Measurements from ENCODE around the gene ITSN1.

Gene ITSN1

GRCh38 chr21:33940164-33940880 lies 298.0 kb downstream of the ITSN1 start:
- no peak for ATAC-seq (replicated peaks)
- peaks cover 31 to 53% of the 10 kb centered on the region in 2 donors for H3K4me1 Mint-ChIP-seq (ENCODE audit: low read depth in 2 of 2)
- H3K27ac Mint-ChIP-seq: peak overlapping the region; percentile 25 to 99

GRCh38 chr21:33940881-33941245 lies 298.6 kb downstream of the ITSN1 start:
- H3K27me3 Mint-ChIP-seq: no peaks in the 10 kb centered on the region
- H3K27ac Mint-ChIP-seq: peak overlapping the region; percentile 25 to 99
- H3K36me3 Mint-ChIP-seq (ENCODE audit: insufficient read depth): peaks cover 37% of the 10 kb centered on the region
- DNase-seq: no peak
- no peaks in the 10 kb centered on the region for H3K9me3 Mint-ChIP-seq
- ATAC-seq (replicated peaks): no peak
- H3K4me3 Mint-ChIP-seq: peak overlapping the region in 1 of 2 donors; percentile 40
- peaks cover 30 to 49% of the 10 kb centered on the region in 2 donors for H3K4me1 Mint-ChIP-seq (ENCODE audit: low read depth in 2 of 2)

More at GRCh38 chr21:33940164-33940880, 298.0 kb downstream of the ITSN1 start:
- Mint-ChIP-seq H3K4me3 (peak overlapping the region in 1 of 2 donors; percentile 40), H3K36me3 (ENCODE audit: insufficient read depth) (peaks cover 40% of the 10 kb centered on the region), H3K9me3 (no peaks in the 10 kb centered on the region), H3K27me3 (no peaks in the 10 kb centered on the region)
- DNase-seq: no peak

GRCh38 chr21:33942426-33942825 lies 300.1 kb downstream of the ITSN1 start:
- H3K4me1 Mint-ChIP-seq (ENCODE audit: low read depth in 2 of 2): peaks cover 30 to 50% of the 10 kb centered on the region in 2 donors
- ATAC-seq (replicated peaks): no peak
- no peaks in the 10 kb centered on the region for H3K27me3 Mint-ChIP-seq
- no peak for DNase-seq
- H3K4me3 Mint-ChIP-seq: no peak overlapping the region
- no peaks in the 10 kb centered on the region for H3K9me3 Mint-ChIP-seq
- no peak overlapping the region for H3K27ac Mint-ChIP-seq
- H3K36me3 Mint-ChIP-seq (ENCODE audit: insufficient read depth): peaks cover 45% of the 10 kb centered on the region

- H3K4me3 Mint-ChIP-seq: no peak overlapping the region
- H3K9me3 Mint-ChIP-seq: no peaks in the 10 kb centered on the region
- peaks cover 46% of the 10 kb centered on the region for H3K36me3 Mint-ChIP-seq (ENCODE audit: insufficient read depth)
- no peak for ATAC-seq (replicated peaks)
- no peak for DNase-seq
- H3K4me1 Mint-ChIP-seq (ENCODE audit: low read depth in 2 of 2): peaks cover 35 to 56% of the 10 kb centered on the region in 2 donors
- no peak overlapping the region for H3K27ac Mint-ChIP-seq
- no peaks in the 10 kb centered on the region for H3K27me3 Mint-ChIP-seq
Observed at GRCh38 chr21:33943293-33943692, 301.0 kb downstream of the ITSN1 start.

GRCh38 chr21:33944185-33944763 lies 302.0 kb downstream of the ITSN1 start:
- DNase-seq (no peak), ATAC-seq (replicated peaks) (no peak)
- H3K9me3 Mint-ChIP-seq: no peaks in the 10 kb centered on the region
- H3K27ac Mint-ChIP-seq: peak overlapping the region; percentile 51 to 98
- H3K27me3 Mint-ChIP-seq: no peaks in the 10 kb centered on the region
- peaks cover 46% of the 10 kb centered on the region for H3K36me3 Mint-ChIP-seq (ENCODE audit: insufficient read depth)
- peak overlapping the region in 1 of 2 donors; percentile 23 for H3K4me3 Mint-ChIP-seq
- H3K4me1 Mint-ChIP-seq (ENCODE audit: low read depth in 2 of 2): peaks cover 44 to 56% of the 10 kb centered on the region in 2 donors

GRCh38 chr21:33945652-33946270 lies 303.5 kb downstream of the ITSN1 start:
- ATAC-seq (replicated peaks): no peak
- H3K4me3 Mint-ChIP-seq: peak overlapping the region; percentile 84 to 85
- H3K4me1 Mint-ChIP-seq (ENCODE audit: low read depth in 2 of 2): peaks cover 52 to 65% of the 10 kb centered on the region in 2 donors
- H3K27ac Mint-ChIP-seq: peak overlapping the region; percentile 46 to 98
- no peak for DNase-seq
- H3K36me3 Mint-ChIP-seq (ENCODE audit: insufficient read depth): peaks cover 51% of the 10 kb centered on the region
- no peaks in the 10 kb centered on the region for H3K9me3 Mint-ChIP-seq
- H3K27me3 Mint-ChIP-seq: no peaks in the 10 kb centered on the region

- peak overlapping the region; percentile 84 to 85 for H3K4me3 Mint-ChIP-seq
- no peaks in the 10 kb centered on the region for H3K9me3 Mint-ChIP-seq
- no peaks in the 10 kb centered on the region for H3K27me3 Mint-ChIP-seq
- peak overlapping the region; percentile 98 to 99 for H3K27ac Mint-ChIP-seq
- DNase-seq (peak; percentile 74 to 77 (median 75)), ATAC-seq (replicated peaks) (peak; percentile 71)
- H3K36me3 Mint-ChIP-seq (ENCODE audit: insufficient read depth): peaks cover 45% of the 10 kb centered on the region
- peaks cover 59 to 70% of the 10 kb centered on the region in 2 donors for H3K4me1 Mint-ChIP-seq (ENCODE audit: low read depth in 2 of 2)
Observed at GRCh38 chr21:33947451-33948095, 305.3 kb downstream of the ITSN1 start.

- Mint-ChIP-seq H3K36me3 (ENCODE audit: insufficient read depth) (peaks cover 50% of the 10 kb centered on the region), H3K4me1 (ENCODE audit: low read depth in 2 of 2) (peaks cover 61 to 70% of the 10 kb centered on the region in 2 donors)
- peak; percentile 80 to 83 (median 80) for DNase-seq
Observed at GRCh38 chr21:33948096-33948950, 306.0 kb downstream of the ITSN1 start.

GRCh38 chr21:33948951-33949444 lies 306.7 kb downstream of the ITSN1 start:
- DNase-seq: no peak
- H3K9me3 Mint-ChIP-seq: no peaks in the 10 kb centered on the region
- peak overlapping the region; percentile 84 to 85 for H3K4me3 Mint-ChIP-seq
- peaks cover 61 to 70% of the 10 kb centered on the region in 2 donors for H3K4me1 Mint-ChIP-seq (ENCODE audit: low read depth in 2 of 2)
- peaks cover 48% of the 10 kb centered on the region for H3K36me3 Mint-ChIP-seq (ENCODE audit: insufficient read depth)
- no peak for ATAC-seq (replicated peaks)
- H3K27me3 Mint-ChIP-seq: no peaks in the 10 kb centered on the region
- H3K27ac Mint-ChIP-seq: peak overlapping the region; percentile 98 to 99

More at GRCh38 chr21:33948096-33948950, 306.0 kb downstream of the ITSN1 start:
- no peaks in the 10 kb centered on the region for H3K27me3 Mint-ChIP-seq
- no peaks in the 10 kb centered on the region for H3K9me3 Mint-ChIP-seq
- peak; percentile 65 for ATAC-seq (replicated peaks)
- peak overlapping the region; percentile 84 to 85 for H3K4me3 Mint-ChIP-seq
- peak overlapping the region; percentile 98 to 99 for H3K27ac Mint-ChIP-seq

Measured in effector memory CD8-positive, alpha-beta T cell (primary cell).